Stimulated activated CD4-positive, alpha-beta T cell treated with anti-CD3 and anti-CD28 coated beads, Interleukin-2, amount 100 ng/mL, for 48 hours (primary cell): ENCODE data around the gene VASH2.
"Not testable (repeated sequence)": the region's sequence is repeated elsewhere in the genome, so short reads cannot be mapped to it uniquely, and the experiment has no call there.

Experiments used
- DNase-seq, 2 donors: peaks; one replicate each; pipeline ENCODE4 v3.0.0-alpha.2; 2020

Gene VASH2

DNA sequence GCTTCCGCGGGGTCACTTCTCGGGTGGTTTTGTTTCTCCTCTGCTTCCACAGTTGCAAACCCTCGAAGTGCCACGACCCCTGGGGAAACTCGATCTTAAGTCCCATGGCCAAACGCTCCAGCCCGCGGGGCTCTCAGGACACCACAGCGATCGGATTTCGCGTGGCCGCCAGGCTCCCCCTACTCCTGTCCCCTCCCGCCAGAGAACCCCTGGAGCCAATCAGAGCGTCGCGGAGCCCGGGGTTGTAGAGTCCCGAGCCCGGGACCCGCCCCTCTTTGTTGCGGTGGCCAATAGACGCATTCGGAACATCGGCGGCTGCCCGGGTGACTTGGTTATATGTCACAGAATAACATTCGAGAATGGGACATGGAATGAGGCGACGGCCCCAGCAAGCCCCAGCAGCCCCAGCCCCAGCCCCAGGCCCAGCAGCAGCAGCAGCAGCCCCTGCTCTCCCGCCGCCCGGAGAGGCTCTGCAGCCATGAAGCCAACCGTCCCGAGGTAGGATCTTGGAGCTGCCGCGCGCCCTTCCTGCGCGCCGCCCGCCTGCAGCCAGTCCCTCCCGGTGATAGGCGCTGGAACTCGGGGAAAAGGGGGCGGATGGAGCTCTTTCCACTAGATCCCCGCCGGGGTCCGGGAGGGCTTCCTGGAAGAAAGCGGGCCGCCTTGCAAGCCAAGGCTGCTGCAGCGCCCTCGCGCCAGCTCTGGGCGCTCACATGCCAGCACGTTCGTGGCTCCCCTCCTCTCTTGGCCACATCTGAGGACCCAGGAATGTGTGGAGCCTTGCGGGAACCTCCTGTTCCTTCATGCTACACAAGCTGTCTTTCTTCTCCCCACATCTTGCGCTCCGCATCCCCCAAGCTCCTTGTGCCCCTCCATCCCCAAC, at the start of gene VASH2:
Gene VASH2, plus strand, starts transcription at position 299 of the 883 bp plus-strand sequence. CDS start 1,002 bp downstream, outside the sequence.
- DNase-seq: peak; percentile 54 to 55

DNA sequence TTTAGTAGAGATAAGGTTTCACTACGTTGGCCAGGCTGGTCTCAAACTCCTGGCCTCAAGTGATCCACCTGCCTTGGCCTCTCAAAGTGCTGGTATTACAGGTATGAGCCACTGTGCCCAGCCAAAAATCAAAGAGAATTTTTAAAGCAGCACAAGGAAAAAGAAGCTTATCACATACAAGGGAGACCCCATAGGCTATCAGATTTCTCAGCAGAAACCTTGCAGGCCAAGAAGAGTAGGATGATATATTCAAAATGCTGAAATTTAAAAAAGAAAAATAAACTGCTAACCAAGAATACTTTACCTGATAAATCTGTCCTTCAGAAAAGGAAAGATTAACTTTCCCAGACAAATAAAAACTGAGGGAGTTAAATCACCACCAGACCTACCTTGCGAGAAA, 49.1 kb upstream of the VASH2 start:
- DNase-seq: no peak

DNA sequence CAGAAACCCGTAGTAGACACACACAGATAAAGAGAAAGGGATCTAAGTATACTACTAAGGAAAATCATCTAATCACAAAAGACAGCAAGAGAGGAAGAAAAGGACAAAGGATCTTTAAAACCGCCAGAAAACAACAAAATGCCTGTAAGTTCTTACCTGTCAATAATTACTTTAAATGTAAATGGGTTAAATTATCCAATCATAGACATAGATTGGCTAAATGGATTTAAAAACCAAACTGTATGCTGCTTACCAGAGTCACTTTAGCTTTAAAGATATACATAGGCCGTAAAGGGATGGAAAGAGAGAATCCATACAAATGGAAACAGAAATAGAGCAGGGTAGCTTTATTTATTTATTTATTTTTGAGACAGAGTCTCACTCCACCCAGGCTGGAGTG, 48.3 kb upstream of the VASH2 start:
- no peak for DNase-seq

- no peak for DNase-seq
Observed at GRCh38 chr1:212903664-212904063, 46.7 kb upstream of the VASH2 start.

GRCh38 chr1:212908071-212908470, 42.3 kb upstream of the VASH2 start:
- not testable (repeated sequence) for DNase-seq

DNA sequence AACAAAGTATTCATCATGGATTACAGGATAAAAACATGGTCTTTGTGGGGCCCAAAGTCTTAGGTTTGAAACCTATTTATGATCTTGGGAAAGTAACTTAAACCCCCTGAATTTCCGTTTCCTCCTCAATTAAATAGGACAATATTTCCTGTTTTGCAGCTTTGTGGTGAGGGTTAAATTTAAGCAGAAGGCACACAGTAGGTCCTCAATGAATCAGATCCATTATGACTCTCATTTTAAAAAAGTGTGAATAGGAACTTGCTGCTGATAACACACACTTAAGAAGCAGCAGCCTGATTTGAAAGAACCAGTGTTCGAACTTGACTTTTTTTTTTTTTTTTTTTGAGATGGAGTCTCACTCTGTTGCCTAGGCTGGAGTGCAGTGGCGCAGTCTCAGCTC, 41.4 kb upstream of the VASH2 start:
- no peak for DNase-seq

DNA sequence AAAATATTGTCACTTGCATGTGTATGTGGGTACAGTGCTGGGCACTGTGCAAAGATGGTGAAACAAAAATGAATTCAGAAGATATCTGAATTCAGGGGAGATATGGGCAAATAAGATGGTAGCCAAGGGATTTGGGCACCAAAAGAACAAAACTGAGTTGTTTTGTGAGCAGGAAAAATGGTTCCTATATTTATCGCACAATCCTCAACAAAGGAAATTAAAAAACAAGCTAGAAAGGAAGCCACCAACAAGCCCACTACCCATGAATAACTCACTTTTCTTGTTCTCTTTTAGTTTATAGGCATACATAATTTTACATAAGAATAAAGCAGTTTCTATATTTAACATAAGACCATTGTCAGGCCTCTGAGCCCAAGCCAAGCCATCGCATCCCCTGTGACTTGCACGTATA, 40.7 kb upstream of the VASH2 start:
- DNase-seq: no peak

- DNase-seq: not testable (repeated sequence)
Observed at GRCh38 chr1:212910213-212910612, 40.1 kb upstream of the VASH2 start.

- DNase-seq: not testable (repeated sequence)
Observed at GRCh38 chr1:212913638-212914037, 36.7 kb upstream of the VASH2 start.

- not testable (repeated sequence) for DNase-seq
Observed at GRCh38 chr1:212914110-212914509, 36.2 kb upstream of the VASH2 start.

GRCh38 chr1:212914789-212915188, 35.6 kb upstream of the VASH2 start:
- no peak for DNase-seq

GRCh38 chr1:212915245-212916091, 34.9 kb upstream of the VASH2 start:
- no peak for DNase-seq

DNA sequence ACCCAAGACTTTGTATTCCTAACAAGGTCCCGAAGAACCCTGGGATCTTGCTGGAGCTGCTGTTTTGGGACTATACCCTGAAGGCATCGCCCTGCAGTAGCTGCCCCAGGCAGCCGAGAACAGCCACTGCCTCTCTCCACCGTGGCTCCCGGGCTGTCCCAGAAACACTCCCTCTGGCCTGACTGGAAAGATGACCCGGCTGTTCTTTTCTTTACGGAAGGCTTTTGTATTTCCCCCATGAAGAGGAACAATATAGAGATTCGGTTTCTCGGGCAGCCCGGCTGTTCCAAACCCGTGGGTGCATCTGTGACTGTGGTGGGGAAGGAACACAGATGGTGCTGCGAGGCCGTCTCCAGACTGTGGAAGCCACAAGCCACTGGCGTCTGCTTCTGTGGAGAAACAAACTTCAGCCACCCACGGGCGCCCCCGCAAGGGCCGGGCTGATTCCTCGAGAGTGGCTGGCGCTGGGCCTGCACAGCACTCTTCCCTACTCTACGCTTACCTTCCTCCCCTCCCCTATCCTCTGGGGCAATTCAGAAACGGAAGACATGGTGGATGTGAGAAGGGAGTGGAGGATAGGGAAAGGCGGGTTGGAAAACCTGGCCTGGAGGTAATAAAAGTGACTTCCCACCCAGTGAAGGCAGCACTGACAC, 33.7 kb upstream of the VASH2 start:
- DNase-seq: no peak

DNA sequence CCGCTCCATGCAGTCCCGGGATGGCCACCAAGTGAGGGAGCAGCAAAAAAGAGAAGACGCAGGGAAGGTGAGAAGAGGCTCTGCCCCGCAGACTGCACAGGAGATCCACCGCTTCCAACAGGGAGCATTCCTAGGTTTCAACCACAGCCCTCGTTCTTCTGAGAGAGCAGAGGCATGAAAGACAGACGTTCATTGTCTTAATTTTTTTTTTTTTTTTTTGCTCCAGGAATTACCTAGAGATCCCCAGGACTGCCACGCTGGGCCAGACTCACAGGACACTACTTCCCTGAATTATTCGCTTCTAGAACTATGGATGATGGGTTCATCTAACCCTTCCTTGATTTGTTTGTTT, 33.2 kb upstream of the VASH2 start:
- no peak for DNase-seq

DNA sequence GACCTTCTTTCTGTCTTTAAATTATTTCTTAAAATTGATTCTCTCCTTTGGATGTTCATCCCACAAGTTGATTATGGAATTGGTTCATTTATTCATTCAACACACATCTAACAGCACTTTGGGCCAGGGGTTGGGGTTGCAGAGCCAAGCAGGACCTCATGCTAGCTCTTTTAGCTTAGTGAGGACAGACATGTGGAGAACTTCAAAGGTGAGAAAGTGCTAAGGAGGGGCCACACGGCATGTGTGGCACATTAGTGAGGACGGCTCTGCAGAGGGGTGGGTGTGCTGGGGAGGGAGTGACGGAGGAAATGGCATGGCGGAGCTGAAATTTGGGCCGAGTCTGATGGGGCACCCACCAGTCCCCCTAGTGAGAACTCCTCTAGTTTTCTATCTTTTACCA, 32.5 kb upstream of the VASH2 start:
- DNase-seq: no peak

DNA sequence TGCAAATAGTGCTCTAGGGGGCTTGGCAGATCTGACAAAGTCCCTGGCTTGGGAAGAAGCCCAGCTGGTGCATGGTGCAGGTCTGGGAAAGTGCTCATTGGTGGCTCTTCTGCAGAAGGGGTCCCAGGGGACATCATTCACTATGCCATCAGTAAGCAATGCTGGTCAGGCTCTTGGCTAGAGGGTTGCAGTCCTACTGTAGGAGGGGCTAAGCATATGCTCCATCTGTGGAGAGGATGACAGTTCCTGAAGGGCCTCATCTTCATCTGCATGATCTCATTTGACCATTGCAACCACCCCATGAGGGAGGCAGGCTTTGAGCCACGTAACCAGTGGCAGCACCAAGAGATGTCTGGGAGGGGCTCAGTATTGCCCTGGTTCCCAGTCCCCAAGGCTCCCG, 31.5 kb upstream of the VASH2 start:
- no peak for DNase-seq

DNA sequence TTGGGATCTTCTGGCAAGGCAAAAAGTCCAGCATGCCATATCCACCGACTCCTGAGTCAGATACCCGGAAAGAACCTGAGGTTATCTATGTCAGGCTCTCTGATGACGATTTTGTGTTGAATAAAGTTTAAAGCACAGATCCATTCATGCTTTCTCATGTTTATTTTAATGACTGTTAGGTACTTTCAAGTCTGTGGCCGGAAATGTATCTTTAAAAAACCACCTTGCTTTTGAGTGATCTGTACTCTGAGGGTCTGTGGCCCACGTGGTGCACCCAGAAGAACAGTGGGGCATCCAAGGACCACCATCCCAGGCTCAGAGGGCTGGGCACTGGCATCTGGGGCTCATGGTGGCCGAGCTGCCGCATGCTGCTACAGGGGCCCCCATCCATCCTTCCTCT, 30.1 kb upstream of the VASH2 start:
- no peak for DNase-seq

DNA sequence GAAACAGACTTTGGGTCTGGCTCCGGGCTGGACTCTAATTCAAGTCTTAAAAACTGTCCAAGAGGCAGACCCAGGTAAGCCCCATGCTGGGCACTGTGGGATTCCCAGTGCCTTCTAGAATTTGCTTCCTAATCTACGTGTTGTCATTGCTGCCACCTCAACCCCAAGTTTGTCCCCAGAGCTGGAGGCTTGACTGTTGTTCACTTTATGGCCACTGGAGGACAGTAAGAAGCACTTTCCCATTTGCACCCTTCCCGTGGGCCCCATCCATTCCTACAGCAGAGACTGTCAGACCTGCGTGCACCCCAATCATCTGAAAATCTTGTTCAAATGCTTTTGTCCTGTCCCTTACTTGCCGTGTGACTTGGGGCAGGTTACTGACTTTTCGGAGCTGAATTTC, 29.4 kb upstream of the VASH2 start:
- no peak for DNase-seq

DNA sequence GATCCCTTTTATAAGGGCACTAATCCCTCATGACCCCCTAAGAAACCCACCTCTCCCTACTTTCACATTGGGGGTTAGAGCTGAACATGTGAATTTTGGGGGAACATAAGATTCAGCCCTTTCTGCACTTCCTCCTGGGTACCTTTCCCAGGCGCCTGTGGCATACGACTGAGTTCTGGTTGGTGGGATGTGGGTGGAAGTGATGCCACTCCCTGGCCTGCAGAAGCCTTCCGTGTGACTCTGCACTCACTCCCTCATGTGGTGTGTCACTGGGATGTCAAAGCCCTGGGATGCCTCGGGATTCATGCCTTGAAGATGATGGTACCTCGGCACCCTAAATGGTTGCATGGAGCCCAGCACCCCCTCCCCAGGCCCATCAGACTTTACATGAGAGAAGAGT, 28.3 kb upstream of the VASH2 start:
- no peak for DNase-seq

DNA sequence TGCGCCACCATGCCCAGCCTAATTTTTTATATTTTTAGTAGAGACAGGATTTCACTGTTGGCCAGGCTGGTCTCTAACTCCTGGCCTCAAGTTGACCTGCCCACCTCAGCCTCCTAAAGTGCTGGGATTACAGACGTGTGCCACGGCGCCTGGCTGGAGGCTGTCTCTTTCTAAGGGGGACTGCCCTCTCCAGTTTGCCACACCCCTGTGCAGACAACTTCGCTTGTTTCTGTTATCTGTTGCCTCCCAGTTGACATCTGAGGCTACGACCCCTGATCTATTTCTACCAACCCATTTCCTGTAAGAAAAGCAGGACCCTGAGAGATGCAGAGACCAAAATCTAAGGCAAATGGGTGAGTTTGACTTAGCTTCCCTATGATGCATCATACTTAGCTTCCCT, 24.0 kb upstream of the VASH2 start:
- DNase-seq: no peak

- DNase-seq: no peak
Observed at GRCh38 chr1:212928323-212929291, 21.7 kb upstream of the VASH2 start.

GRCh38 chr1:212930986-212931678, 19.2 kb upstream of the VASH2 start:
- DNase-seq: no peak
